ENCODE data around the gene SNRPA1.

Gene SNRPA1

DNA sequence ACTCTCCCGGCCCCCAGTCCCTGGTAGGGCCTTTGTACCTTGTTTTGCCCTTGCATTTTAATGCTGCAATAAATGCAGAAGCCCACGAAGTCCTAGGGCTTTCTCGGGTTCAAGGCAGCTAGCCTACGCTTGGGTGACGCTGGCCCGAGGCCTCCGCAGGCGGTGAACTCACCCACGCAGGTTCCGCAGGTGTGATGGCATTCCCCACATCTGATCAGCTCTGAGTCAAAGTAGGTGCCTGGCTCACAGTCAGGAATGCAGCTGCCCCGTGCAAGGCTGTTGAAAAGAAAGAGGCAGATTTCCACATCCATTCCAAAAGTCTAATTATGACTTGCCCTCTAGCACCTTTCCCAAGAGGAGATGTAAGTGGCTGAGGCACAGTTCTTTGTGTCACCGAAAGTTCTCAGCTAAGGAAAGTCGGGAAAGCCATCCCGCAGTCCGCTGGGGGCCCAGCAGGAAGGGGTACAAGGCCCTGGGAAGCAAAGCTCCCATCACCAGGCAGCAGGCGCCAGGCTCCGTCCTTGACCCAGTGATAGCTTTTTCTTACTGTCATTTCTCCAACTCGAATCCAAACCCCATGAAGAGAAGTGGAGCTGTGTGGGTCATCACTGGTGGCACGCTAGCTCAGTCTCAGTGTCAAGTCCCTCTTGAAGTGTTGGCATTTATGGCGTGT lies 23.2 kb upstream of the SNRPA1 start:
- Histone ChIP-seq H3K36me3 (ENCODE audit: control insufficient read depth, insufficient read depth, low read length) (no peaks in the 10 kb centered on the region), H3K4me1 (ENCODE audit: control insufficient read depth, insufficient read depth, low read length) (no peaks in the 10 kb centered on the region), H3K4me3 (ENCODE audit: low read length) (no peak overlapping the region), H3K27ac (ENCODE audit: low read length) (no peak overlapping the region), H3K27me3 (ENCODE audit: control insufficient read depth, insufficient read depth, low read length) (no peaks in the 10 kb centered on the region), H3K9me3 (ENCODE audit: control insufficient read depth, insufficient read depth, low read length) (no peaks in the 10 kb centered on the region)
- no CpG with 5 or more reads among the region's 20 CpGs for WGBS (ENCODE audit: insufficient coverage, insufficient read length)
- DNase-seq (ENCODE audit: low read depth, low spot score), result no peak

- Histone ChIP-seq H3K36me3 (ENCODE audit: control insufficient read depth, insufficient read depth, low read length) (no peaks in the 10 kb centered on the region), H3K9me3 (ENCODE audit: control insufficient read depth, insufficient read depth, low read length) (no peaks in the 10 kb centered on the region), H3K4me3 (ENCODE audit: low read length) (no peak overlapping the region), H3K27me3 (ENCODE audit: control insufficient read depth, insufficient read depth, low read length) (no peaks in the 10 kb centered on the region), H3K4me1 (ENCODE audit: control insufficient read depth, insufficient read depth, low read length) (no peaks in the 10 kb centered on the region), H3K27ac (ENCODE audit: low read length) (no peak overlapping the region)
- DNase-seq (ENCODE audit: low read depth, low spot score), result no peak
- WGBS (ENCODE audit: insufficient coverage, insufficient read length), result no CpG with 5 or more reads among the region's 6 CpGs
Observed at GRCh38 chr15:101317336-101317872, 22.4 kb upstream of the SNRPA1 start.

- H3K4me3 ChIP-seq (ENCODE audit: low read length), result no peak overlapping the region
- no CpG with 5 or more reads among the region's 5 CpGs for WGBS (ENCODE audit: insufficient coverage, insufficient read length)
- no peaks in the 10 kb centered on the region for H3K9me3 ChIP-seq (ENCODE audit: control insufficient read depth, insufficient read depth, low read length)
- no peak for DNase-seq (ENCODE audit: low read depth, low spot score)
- no peak overlapping the region for H3K27ac ChIP-seq (ENCODE audit: low read length)
- H3K36me3 ChIP-seq (ENCODE audit: control insufficient read depth, insufficient read depth, low read length), result no peaks in the 10 kb centered on the region
- H3K27me3 ChIP-seq (ENCODE audit: control insufficient read depth, insufficient read depth, low read length), result no peaks in the 10 kb centered on the region
- H3K4me1 ChIP-seq (ENCODE audit: control insufficient read depth, insufficient read depth, low read length), result no peaks in the 10 kb centered on the region
Observed at GRCh38 chr15:101316529-101316928, 21.5 kb upstream of the SNRPA1 start.

GRCh38 chr15:101315736-101316135 lies 20.7 kb upstream of the SNRPA1 start:
- no peak overlapping the region for H3K27ac ChIP-seq (ENCODE audit: low read length)
- no peaks in the 10 kb centered on the region for H3K36me3 ChIP-seq (ENCODE audit: control insufficient read depth, insufficient read depth, low read length)
- no peaks in the 10 kb centered on the region for H3K27me3 ChIP-seq (ENCODE audit: control insufficient read depth, insufficient read depth, low read length)
- H3K4me3 ChIP-seq (ENCODE audit: low read length), result no peak overlapping the region
- no peaks in the 10 kb centered on the region for H3K9me3 ChIP-seq (ENCODE audit: control insufficient read depth, insufficient read depth, low read length)
- no CpG with 5 or more reads among the region's 10 CpGs for WGBS (ENCODE audit: insufficient coverage, insufficient read length)
- H3K4me1 ChIP-seq (ENCODE audit: control insufficient read depth, insufficient read depth, low read length), result no peaks in the 10 kb centered on the region
- no peak for DNase-seq (ENCODE audit: low read depth, low spot score)

GRCh38 chr15:101314336-101315125 lies 19.5 kb upstream of the SNRPA1 start:
- no peak overlapping the region for H3K4me3 ChIP-seq (ENCODE audit: low read length)
- WGBS (ENCODE audit: insufficient coverage, insufficient read length), result no CpG with 5 or more reads among the region's 19 CpGs
- no peak for DNase-seq (ENCODE audit: low read depth, low spot score)
- H3K27ac ChIP-seq (ENCODE audit: low read length), result no peak overlapping the region
- no peaks in the 10 kb centered on the region for H3K36me3 ChIP-seq (ENCODE audit: control insufficient read depth, insufficient read depth, low read length)
- H3K27me3 ChIP-seq (ENCODE audit: control insufficient read depth, insufficient read depth, low read length), result no peaks in the 10 kb centered on the region
- no peaks in the 10 kb centered on the region for H3K4me1 ChIP-seq (ENCODE audit: control insufficient read depth, insufficient read depth, low read length)
- H3K9me3 ChIP-seq (ENCODE audit: control insufficient read depth, insufficient read depth, low read length), result no peaks in the 10 kb centered on the region

DNA sequence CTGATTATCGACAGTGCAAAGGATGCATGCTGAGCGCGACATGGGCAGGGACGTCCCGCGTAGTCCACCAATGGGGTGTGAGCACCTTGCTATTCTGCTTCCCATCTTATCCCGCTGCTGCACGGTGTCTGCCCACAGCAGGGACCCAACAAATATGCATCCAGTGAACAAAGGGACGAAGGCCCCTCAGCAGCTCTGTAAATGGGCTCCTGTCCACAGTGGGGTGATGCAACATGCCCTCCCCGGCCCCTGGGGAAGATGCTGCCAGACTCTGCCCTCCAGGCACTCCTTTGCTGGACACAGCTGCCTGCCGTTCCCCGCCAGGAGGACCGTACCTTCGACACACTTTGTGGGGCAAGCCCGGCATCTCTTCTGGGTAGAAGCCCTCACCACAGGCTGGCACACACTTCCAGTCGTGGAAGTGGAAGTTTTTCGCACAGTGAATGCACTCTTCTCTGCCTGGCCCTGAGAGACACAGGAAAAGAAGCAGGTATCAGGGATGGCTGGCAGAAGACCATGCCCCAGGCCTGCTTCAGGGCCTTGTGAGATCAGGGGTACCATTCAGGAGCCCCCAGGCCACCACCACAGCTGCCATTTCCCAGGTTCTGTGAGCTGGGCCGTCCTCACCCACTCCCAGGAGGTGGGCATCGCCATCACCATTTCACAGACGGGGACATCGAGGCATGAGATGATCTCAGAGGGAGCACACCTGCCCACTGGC lies 18.2 kb upstream of the SNRPA1 start:
- no peak for DNase-seq (ENCODE audit: low read depth, low spot score)
- Histone ChIP-seq H3K27ac (ENCODE audit: low read length) (no peak overlapping the region), H3K36me3 (ENCODE audit: control insufficient read depth, insufficient read depth, low read length) (no peaks in the 10 kb centered on the region), H3K4me3 (ENCODE audit: low read length) (no peak overlapping the region), H3K4me1 (ENCODE audit: control insufficient read depth, insufficient read depth, low read length) (no peaks in the 10 kb centered on the region), H3K27me3 (ENCODE audit: control insufficient read depth, insufficient read depth, low read length) (no peaks in the 10 kb centered on the region), H3K9me3 (ENCODE audit: control insufficient read depth, insufficient read depth, low read length) (no peaks in the 10 kb centered on the region)
- WGBS (ENCODE audit: insufficient coverage, insufficient read length), result no CpG with 5 or more reads among the region's 21 CpGs

DNA sequence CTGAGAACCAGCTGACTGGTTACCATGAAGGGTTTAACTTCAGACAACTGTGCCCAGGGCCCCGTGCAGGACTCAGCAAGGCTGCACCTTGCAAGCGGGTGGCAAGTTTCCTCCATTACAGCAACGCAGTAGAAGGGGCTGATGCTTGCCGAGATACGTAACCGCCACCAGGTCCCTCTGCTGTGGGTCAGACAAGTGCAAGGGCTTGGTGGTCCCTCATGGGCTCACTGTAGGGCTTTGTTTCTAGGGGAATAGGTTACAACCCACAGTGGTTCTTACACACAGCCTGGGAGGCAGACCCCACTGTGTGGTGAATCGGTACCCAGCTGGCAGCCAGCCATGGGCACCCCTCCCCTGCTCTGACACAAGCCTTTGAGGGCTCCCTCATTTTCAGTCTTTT lies 15.5 kb upstream of the SNRPA1 start:
- no CpG with 5 or more reads among the region's 7 CpGs for WGBS (ENCODE audit: insufficient coverage, insufficient read length)
- DNase-seq (ENCODE audit: low read depth, low spot score), result no peak
- no peak overlapping the region for H3K27ac ChIP-seq (ENCODE audit: low read length)
- H3K4me3 ChIP-seq (ENCODE audit: low read length), result no peak overlapping the region
- no peaks in the 10 kb centered on the region; the same call in 1 of the 2 replicates for H3K4me1 ChIP-seq (ENCODE audit: control insufficient read depth, insufficient read depth, low read length)
- no peaks in the 10 kb centered on the region; the same call in 1 of the 2 replicates for H3K36me3 ChIP-seq (ENCODE audit: control insufficient read depth, insufficient read depth, low read length)
- H3K9me3 ChIP-seq (ENCODE audit: control insufficient read depth, insufficient read depth, low read length), result no peaks in the 10 kb centered on the region
- H3K27me3 ChIP-seq (ENCODE audit: control insufficient read depth, insufficient read depth, low read length), result no peaks in the 10 kb centered on the region

- H3K36me3 ChIP-seq (ENCODE audit: control insufficient read depth, insufficient read depth, low read length), result no peaks in the 10 kb centered on the region; the same call in 1 of the 2 replicates
- H3K27me3 ChIP-seq (ENCODE audit: control insufficient read depth, insufficient read depth, low read length), result no peaks in the 10 kb centered on the region
- no CpG with 5 or more reads among the region's 7 CpGs for WGBS (ENCODE audit: insufficient coverage, insufficient read length)
- no peaks in the 10 kb centered on the region; the same call in 1 of the 2 replicates for H3K4me1 ChIP-seq (ENCODE audit: control insufficient read depth, insufficient read depth, low read length)
- no peaks in the 10 kb centered on the region for H3K9me3 ChIP-seq (ENCODE audit: control insufficient read depth, insufficient read depth, low read length)
- no peak overlapping the region for H3K4me3 ChIP-seq (ENCODE audit: low read length)
- DNase-seq (ENCODE audit: low read depth, low spot score), result no peak
- H3K27ac ChIP-seq (ENCODE audit: low read length), result no peak overlapping the region
Observed at GRCh38 chr15:101310161-101310480, 15.1 kb upstream of the SNRPA1 start.

DNA sequence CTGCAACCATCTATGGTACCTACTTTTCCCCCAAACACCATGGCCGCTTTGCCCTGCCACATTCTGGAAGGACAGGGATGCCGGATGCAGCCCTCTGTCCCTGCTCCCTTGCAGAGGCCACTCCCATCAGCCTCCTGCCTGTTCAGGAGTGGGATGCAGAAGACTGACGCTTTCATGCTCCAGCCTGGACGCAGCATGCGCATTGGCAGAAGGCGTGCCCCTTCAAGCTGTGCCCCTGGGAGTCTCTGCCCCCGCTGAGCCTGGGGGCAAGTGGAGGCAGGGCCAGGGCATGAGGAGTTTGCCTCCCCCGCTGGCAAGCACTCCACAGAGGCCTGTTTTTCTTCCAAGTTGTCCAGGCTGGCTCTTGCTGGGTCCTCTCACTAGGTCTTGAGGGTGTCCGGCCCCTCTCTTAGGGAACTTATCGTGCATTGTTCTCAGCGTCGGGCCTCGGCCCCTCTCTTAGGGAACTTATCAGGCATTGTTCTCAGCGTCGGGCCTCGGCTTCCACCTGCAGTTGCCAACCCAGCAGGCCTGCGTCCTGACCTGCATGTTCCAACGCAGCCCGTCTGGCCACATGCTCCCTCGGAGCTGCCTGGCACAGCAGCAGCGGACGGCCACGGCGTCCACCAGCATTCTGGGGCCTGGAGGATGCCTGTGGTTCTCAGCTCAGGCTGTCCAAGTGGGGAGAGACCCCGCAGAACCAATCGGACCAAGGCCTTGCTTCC lies 14.6 kb upstream of the SNRPA1 start:
- no peaks in the 10 kb centered on the region; the same call in 1 of the 2 replicates for H3K4me1 ChIP-seq (ENCODE audit: control insufficient read depth, insufficient read depth, low read length)
- H3K27ac ChIP-seq (ENCODE audit: low read length), result no peak overlapping the region
- H3K27me3 ChIP-seq (ENCODE audit: control insufficient read depth, insufficient read depth, low read length), result no peaks in the 10 kb centered on the region
- no CpG with 5 or more reads among the region's 26 CpGs for whole genome bisulfite sequencing (ENCODE audit: insufficient coverage, insufficient read length)
- H3K4me3 ChIP-seq (ENCODE audit: low read length), result no peak overlapping the region
- DNase-seq (ENCODE audit: low read depth, low spot score), result no peak
- H3K36me3 ChIP-seq (ENCODE audit: control insufficient read depth, insufficient read depth, low read length), result no peaks in the 10 kb centered on the region; the same call in 1 of the 2 replicates
- H3K9me3 ChIP-seq (ENCODE audit: control insufficient read depth, insufficient read depth, low read length), result no peaks in the 10 kb centered on the region

Measured in iPS DF 6.9 (cell line).